ENCODE data around the gene TMEM50A. TPM values are rescaled to one million over a fixed set of nuclear protein-coding genes. Genes with fewer than 3 reads are reported as not detected.

TMEM50A gene
- total and polyA plus RNA-seq, 2 of the 13 experiments (the other 11 are each of a cell fraction or from before 2014, with no cell fraction given), result 51.2 to 61.2 TPM

GRCh38 chr1:25338188-25338981 lies at the start of gene TMEM50A (continued):
- TF ChIP-seq TAF15 (IDR thresholded peaks at IDR 0.05; ENCODE audit: low read depth, low read length, poor library complexity, severe bottlenecking) (no peak), ZNF720 (CRISPR knock-in tag; IDR thresholded peaks at IDR 0.05) (no peak), ADNP (CRISPR knock-in tag; IDR thresholded peaks at IDR 0.05) (no peak), THAP9 (CRISPR knock-in tag; IDR thresholded peaks at IDR 0.05; ENCODE audit: borderline replicate concordance) (peak; percentile 72), CC2D1A (CRISPR knock-in tag; IDR thresholded peaks at IDR 0.05) (no peak), GMEB2 (CRISPR knock-in tag; IDR thresholded peaks at IDR 0.05; ENCODE audit: low read depth) (no peak), REXO4 (CRISPR knock-in tag; IDR thresholded peaks at IDR 0.05; ENCODE audit: borderline replicate concordance) (no peak), HBP1 (CRISPR knock-in tag; IDR thresholded peaks at IDR 0.05; ENCODE audit: low read depth) (0 out of 2 replicates have a peak, but pooled peaks have one; percentile 21), IRF9 (CRISPR knock-in tag; IDR thresholded peaks at IDR 0.05; ENCODE audit: borderline replicate concordance) (peak; percentile 66; the same call in 1 of the 2 replicates), NRL (CRISPR knock-in tag; IDR thresholded peaks at IDR 0.05; ENCODE audit: borderline replicate concordance) (no peak), PRDM15 (CRISPR knock-in tag; IDR thresholded peaks at IDR 0.05) (no peak), ZNF780A (CRISPR knock-in tag; IDR thresholded peaks at IDR 0.05) (no peak), SMAD9 (CRISPR knock-in tag; IDR thresholded peaks at IDR 0.05) (no peak), RFXAP (CRISPR knock-in tag; IDR thresholded peaks at IDR 0.05; ENCODE audit: borderline replicate concordance) (no peak), ZNF367 (CRISPR knock-in tag; IDR thresholded peaks at IDR 0.05; ENCODE audit: borderline replicate concordance) (no peak), ARNT (IDR thresholded peaks at IDR 0.05) (no peak)
